HG02885 (cell line): Measurements from ENCODE around the gene ATP10D.
"Not testable (repeated sequence)": the region's sequence is repeated elsewhere in the genome, so short reads cannot be mapped to it uniquely, and the experiment has no call there.

Experiments used
- ATAC-seq: cut with Tn5 transposase; IDR thresholded peaks from one replicate; pipeline ENCODE4 v1.9.1; 2021; ENCODE audit warnings: mild to moderate bottlenecking; ENCODE audit not compliant: unreplicated experiment, poor library complexity

The ATP10D gene

DNA sequence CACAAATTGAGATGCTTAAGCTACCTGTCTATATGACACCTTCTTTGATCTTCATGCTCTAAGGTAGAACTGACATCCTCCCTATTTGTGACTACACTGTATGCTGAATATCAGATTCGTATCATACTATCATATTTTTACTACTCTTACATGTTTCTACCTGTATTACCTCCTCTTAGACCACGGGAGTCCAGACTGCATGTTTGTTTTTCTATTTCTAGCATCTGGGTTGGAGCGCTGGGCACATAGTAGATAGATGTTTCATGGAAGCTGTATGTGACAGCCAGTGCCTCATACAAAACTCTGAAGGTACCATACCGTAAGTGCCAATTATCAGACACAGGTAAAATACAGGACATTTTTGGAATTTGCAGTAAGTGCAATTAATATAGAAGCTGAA, 47.6 kb downstream of the ATP10D start:
- no peak for ATAC-seq

DNA sequence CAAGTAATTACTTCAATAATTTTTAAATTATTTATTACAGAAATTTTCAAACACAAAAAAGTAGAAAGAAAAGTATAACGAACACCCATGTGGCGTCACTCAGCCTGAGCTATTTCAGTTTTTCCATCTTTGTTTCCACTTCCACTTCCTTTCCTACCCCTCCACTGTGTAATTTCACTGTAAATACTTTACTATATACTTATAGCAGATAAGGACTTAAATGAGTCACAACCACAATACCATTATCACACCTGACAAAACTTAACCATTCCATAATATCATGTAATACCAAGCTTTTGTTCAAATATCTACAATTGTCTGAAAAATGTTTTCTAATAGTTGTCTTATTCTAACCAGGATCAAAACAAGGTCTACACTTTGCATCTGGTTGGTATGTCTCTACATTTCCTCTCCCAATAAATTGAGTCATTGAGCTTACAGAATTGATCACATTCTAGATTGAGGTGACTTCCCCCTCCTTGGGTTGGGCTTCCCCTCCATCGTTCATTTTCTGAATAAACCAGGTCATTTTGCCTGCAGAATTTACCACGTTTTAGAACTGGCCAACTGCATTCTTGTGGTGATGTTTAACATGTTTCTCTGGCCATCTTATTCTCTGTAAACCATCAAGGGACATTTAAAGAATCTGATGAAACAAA, 48.7 kb downstream of the ATP10D start:
- no peak for ATAC-seq

DNA sequence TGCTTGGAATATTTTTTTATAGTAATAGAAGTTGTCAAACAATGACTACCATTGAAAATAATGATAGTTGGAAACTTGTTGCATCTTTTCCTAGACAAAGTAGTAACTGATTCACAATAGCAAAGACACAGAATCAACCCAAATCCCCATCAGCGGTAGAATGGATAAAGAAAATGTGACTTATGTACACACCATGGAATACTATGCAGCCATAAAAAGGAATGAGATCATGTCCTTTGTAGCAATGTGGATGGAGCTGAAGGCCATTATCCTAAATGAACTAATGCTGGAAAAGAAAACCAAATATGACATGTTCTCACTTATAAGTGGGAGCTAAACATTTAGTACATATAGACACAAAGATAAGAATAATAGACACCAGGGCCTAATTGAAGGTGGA, 49.7 kb downstream of the ATP10D start:
- no peak for ATAC-seq

DNA sequence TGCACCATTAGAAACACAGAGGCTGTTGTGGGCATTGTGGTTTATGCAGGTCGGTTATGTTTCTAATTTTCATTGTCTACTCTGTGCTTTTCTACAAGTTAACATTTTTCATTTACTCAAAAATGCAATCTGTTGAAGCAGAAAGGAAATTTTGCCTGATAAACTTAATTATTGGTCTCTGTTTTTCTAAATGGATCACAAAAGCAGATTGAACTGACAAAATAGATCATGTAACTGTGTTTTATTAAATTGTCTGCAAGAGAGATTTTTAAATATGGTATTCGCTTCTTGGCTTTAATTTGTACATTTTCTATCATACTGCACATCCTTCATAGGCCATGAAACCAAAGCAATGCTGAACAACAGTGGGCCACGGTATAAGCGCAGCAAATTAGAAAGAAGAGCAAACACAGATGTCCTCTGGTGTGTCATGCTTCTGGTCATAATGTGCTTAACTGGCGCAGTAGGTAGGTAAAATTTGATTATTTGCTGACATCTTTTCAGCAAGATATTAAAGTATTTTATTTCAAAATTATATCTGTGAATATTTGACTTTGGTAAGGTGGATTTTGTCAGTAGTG, 50.6 kb downstream of the ATP10D start:
- no peak for ATAC-seq

DNA sequence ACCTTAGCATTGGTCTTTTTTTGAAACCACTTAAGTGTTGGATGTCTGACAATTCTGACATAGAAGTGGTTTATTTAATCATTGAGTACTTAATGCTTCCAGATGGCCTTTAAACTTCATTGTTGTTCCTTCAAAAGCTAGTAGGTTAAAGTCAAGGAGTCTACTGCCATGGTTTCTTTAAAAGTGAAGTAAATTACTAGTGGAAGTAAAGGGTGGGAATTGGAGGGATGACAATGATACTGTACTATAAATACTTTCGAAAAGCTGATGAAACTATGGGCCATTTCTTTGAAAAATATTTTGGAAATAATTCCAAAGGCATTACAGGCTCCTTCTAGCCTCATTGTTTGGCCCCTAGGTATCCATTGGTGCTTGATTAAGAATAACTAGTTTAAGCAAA, 51.9 kb downstream of the ATP10D start:
- ATAC-seq = no peak

DNA sequence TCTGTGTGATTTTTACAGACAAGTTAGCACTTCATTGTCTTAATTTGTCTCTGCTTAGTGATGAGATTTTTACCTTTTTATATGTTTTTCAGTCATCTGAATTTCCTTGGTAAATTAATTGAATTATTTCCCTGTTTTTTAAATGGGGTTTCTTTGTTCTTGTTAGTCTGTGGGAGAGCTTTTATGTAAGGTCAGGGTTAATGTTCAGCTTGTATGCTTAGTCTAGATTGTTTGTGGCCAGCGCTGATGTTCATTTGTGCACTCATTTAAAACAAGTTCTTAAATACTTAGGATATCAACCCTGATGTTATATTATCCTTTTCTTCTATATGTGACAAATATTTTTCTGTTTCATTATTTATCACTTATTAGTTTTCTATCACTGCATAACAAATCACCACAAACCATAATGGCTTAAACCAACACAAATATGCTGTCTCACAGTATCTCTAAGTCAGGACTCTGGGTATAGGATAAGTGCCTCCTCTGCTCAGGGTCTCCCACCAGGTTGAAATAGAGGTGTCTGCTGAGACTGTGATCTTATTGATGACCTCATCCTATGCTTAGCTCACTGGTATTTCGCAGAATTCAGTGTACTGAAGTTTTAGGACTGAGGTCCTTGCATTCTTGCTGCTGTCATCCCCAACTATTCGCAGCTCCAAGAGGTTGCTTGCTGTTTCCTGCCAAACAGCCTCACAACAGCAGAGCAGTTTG, 53.2 kb downstream of the ATP10D start:
- no peak for ATAC-seq

DNA sequence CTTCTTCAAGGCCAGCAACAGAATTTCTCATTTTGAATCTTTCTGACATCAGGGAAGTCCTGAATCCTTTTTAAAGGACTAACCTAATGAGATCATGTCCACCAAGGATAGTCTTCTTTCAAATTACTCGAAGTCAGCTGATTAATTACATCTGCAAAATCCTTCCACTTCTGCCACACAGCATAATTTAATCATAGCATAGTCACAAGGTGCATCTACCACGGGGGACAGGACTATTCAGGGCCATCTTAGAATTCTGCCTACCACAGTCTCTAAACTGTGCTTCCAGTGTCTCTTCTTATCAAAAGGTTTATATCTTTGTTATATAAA, 53.7 kb downstream of the ATP10D start:
- ATAC-seq = no peak

DNA sequence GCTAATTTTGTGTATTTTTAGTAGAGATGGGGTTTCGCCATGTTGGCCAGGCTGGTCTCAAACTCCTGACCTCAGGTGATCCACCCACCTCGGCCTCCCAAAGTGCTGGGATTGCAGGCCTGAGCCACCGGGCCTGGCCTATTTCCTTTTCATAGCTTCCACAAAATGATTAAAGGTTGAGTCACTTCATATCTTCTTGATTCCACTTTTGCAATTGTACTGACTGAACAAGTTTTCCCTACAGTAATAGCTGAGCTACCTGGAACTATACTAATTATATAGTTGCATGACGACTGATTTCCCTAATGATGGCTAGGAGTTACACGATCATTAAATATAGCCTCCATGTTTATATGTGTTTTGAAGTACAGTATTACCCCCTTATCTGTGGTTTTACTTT, 57.6 kb downstream of the ATP10D start:
- ATAC-seq = not testable (repeated sequence)

DNA sequence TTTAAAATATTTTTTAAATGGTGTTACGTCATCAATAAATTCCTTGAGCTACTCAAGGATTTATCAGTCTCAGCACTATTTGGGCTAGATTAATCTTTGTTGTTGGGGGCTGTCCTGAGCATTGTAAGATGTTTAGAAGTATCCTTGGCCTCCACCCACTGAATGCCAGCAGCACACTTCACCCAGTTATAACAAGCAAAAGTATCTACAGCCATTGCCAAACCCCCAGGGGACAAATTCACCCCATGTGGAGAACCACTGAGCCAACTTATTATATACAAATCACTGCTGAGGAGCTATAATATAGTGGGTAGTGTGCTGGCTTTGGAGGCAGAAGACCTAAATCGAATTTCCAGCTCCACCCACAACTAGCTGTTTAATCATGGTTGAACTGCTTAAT, 58.3 kb downstream of the ATP10D start:
- no peak for ATAC-seq

DNA sequence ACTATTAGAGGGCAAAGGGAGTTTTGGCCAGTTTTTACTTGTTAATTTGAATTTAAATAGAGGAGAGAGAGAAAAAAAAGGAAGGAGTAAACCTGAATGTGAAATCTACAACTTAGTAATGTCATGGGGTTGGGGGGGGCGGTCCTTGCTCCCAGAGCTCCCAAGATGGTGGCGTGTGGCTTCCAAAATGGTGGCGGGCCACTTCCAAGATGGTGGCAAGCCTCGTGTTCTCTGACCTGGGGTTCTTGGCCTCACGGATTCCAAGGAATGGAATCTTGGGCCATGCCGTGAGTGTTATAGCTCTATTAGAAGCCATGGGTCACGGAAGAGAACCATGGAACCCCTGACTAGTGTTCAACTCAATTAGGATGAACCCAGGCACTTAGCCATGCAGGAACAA, 65.3 kb downstream of the ATP10D start:
- not testable (repeated sequence) for ATAC-seq

DNA sequence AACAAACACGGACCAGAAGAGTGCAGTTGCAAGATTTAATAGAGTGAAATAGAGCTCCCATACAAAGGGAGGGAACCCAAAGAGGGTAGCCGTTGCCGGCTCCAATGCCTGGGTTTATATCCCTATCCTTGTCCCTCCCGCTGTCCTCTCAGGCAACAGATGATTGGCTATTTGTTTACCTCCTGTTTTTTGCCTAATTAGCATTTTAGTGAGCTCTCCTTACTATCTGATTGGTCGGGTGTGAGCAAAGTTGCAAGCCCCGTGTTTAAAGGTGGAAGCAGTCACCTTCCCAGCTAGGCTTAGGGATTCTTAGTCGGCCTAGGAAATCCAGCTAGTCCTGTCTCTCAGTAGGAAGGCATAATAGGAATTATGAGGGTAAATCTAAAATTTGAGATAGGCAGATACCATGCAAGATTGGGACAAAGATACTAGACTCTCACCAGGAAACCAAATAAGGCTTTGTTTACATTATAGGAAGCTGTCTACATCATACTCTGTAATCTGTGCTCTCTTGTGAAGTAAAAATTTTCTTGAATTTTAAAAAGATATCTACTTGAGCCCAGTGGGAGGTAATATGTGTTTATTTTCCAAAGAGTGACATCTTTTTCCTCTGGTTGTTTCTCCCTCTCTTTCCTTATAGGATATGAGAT, 65.9 kb downstream of the ATP10D start:
- ATAC-seq = no peak

DNA sequence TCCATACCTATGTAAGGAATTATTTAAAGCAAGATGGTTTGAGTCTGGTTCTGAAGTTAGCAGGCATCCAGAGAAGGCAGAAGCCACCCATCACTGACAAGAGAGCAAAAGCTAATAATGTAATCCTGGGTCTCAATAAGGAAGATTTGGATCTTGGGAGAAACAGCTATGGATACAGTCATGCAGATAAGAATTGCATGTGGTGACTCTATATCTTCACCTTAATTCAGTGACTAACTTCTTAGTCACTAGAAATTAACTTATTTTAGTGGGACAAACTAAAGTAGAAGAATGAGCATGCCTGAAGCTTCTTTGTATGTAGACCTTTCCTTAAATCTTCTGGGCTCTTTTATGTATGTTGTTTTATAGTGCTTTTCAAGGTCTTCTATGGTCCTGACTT, 66.6 kb downstream of the ATP10D start:
- ATAC-seq = no peak

DNA sequence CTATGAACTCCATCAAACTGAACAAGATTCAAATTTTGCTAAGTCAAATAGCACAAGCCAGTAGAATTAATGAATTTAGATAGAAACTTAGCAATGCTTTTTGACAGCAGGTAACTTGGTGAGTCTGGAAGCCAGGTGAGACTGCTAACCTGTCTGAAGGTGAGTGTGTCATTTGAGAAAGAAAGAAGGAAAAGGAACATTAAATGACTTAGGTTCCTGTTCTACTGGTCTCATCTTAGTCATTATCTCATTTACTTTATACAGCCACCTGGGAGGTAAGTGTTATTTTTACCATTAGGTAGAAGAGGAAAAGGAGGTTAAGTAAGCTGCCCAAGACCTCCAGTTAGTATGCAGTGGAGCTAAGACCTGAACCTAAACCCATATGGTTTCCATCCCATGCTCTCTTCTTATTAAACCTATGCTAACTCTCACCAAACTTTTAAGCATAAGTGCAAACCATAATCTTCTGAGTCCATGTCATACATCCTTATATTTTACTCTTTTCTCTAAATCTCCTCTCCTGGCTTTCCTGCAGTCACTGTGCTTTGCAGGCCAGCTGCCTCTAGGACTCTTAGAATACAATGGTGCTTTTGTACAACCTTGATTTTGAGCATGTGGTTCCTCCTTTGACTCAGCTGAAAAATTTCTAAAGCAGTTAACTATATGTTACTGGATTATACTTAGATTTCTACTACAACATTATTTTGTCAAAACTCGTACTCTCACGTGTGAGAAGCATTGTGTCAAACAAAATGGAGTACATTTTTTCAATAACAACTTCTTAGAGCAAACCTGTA, 68.5 kb downstream of the ATP10D start:
- ATAC-seq = no peak

DNA sequence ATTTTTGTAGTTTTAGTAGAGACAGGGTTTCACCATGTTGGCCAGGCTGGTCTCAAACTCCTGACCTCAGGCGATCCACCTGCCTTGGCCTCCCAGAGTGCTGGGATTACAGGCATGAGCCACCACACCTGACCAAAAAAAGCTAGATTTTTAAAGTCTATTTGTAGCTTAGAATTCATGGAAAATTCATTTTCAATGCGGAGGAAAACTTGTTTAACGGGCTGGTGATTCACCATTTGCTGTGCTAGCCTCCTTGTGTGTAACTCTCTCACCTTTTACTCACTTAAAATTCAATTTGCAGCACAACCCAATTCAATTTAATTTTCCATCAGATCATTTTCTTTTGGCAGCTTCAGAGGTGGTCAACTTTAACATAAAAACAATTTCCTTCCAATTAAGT, 70.8 kb downstream of the ATP10D start:
- not testable (repeated sequence) for ATAC-seq

DNA sequence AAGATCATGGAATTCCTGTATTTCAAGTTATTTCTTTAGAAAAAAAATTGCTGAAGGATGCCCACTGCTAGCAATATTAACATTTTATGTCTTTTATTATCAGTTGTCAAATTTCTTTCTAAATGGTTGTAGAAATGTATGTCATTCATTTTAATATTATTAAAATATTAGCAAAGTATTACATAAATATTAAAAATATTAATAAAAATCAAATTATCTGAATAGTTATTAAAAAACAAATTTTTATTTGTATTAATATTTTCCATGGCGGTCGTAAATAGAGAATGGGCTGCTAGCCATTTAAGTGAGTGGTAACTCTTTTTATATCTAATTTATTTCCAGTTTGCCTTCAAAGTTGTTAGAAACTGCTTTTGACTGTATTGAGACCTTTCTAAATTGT, 72.2 kb downstream of the ATP10D start:
- no peak for ATAC-seq

DNA sequence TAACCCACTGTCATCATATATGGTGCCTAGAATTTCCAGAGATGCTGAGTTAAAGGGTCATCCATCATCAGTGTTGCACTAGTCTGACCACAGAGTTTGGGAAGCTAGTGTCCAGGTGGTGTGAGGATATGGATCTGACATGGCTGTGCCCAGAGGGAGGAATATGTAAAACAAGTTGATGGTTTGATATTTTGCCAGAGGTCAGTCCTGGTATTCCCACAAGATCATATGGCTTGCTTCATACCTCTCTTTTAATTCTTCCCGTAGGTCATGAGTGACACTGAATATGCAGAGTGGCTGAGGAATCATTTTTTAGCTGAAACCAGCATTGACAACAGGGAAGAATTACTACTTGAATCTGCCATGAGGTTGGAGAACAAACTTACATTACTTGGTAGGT, 75.6 kb downstream of the ATP10D start:
- ATAC-seq = no peak

DNA sequence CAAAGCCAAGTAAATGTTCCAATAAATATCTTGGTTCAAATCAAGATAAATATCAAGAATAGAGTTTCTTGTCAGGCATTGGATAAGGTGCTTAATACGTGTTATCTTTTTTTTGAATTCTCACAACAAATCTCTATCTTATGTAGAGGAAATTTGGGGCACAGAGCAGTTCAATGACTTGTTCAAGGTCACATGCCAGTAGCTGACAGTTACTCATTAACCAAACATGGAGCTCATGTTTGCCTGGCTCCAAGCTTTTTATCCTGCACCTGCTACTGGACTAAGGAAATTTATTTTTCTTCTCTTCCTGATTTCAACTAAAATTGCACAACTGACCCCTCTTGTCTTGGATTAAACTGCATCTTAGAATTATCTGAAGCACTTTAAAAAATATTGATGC, 76.3 kb downstream of the ATP10D start:
- ATAC-seq = no peak

DNA sequence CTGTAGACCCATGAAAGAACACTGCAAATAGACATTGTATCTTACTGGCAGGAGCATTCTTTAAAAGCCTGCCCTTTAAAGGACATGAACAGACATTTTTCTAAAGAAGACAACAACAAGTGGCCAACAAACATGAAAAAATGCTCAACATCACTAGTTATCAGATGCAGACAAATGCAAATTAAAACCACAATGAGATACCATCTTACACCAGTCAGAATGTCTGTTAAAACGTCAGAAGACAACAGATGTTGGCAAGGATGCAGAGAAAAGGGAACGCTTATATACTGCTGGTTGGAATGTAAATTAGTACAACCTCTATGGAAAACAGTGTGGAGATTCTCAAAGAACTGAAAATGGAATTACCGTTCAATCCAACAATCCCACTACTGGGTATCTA, 77.2 kb downstream of the ATP10D start:
- no peak for ATAC-seq

DNA sequence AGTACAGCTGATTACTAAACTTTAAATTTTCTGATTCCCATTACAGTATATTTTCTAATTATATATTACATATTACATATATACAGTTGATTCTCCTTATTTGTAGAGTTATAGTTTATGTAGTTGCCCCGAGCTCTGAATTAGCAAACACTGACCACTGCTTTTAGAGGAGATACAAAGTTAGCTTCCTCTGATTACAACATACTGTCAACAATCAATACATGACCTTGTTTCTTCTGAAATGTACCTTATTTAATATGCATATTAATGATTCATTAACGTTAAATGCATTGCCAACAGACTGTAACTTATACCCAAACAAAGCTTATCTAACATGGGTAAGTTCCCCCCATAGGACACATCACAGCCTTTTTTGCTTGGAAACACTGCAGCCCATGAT, 81.5 kb downstream of the ATP10D start:
- no peak for ATAC-seq

DNA sequence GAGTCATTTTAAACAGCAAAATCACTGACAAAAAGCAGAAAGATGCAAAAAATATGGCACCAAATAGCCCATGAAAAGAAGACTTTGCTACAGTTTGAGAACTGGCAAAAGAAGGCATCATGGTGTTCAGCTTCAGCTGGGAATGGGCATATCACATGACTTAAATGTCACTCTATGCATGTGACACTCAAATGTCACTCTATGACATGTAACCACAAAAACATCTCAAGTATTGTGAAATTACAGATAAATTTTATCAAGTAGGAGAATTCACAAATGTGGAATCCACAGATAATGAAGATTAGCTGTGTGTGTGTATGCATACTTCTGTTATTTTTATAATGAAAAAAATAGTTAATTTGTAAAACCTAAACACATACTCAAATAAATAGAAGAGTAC, 81.9 kb downstream of the ATP10D start:
- no peak for ATAC-seq

DNA sequence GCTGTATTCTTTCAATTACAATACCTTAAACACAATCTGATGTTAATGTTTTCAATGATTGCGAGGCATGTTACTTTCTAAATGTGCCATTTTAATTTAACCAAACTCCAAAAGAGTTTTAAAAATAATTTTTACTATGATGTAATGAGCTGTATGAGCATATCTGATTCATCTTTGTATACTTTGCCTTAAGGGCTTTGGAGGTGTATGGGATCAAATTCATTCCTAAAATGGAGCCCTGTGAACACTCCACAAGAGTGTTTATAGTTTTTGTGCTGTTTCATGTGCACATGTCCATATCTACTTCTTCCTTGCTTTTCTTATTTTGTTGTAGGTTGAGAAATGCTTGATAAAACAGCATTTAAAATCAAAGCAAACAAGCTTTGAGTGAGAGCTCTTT, 82.4 kb downstream of the ATP10D start:
- ATAC-seq = no peak
